Measurements from ENCODE around the gene DHX32.
"Not testable (repeated sequence)": the region's sequence is repeated elsewhere in the genome, so short reads cannot be mapped to it uniquely, and the experiment has no call there.

The DHX32 gene

GRCh38 chr10:125881192-125881591 is at the start of gene DHX32:
Gene DHX32 (minus strand): TSS chr10:125881292. CDS start chr10:125880824, 468 bp downstream.
- no peak for DNase-seq

- DNase-seq: no peak
These were observed 48.5 kb upstream of the DHX32 start for GRCh38 chr10:125929618-125930017.

- DNase-seq: no peak
These were observed 48.0 kb upstream of the DHX32 start for GRCh38 chr10:125928928-125929585.

GRCh38 chr10:125927265-125927664 is 46.2 kb upstream of the DHX32 start:
- not testable (repeated sequence) for DNase-seq

GRCh38 chr10:125926247-125926646 is 45.2 kb upstream of the DHX32 start:
- DNase-seq: no peak

- no peak for DNase-seq
These were observed 44.3 kb upstream of the DHX32 start for GRCh38 chr10:125925262-125925834.

GRCh38 chr10:125921643-125922306 is 40.7 kb upstream of the DHX32 start:
- DNase-seq: not testable (repeated sequence)

- DNase-seq: not testable (repeated sequence)
These were observed 36.7 kb upstream of the DHX32 start for GRCh38 chr10:125917704-125918361.

- no peak for DNase-seq
These were observed 35.9 kb upstream of the DHX32 start for GRCh38 chr10:125916977-125917376.

GRCh38 chr10:125913277-125913676 is 32.2 kb upstream of the DHX32 start:
- DNase-seq: not testable (repeated sequence)

GRCh38 chr10:125911990-125912389 is 30.9 kb upstream of the DHX32 start:
- no peak for DNase-seq

GRCh38 chr10:125911145-125911544 is 30.1 kb upstream of the DHX32 start:
- no peak for DNase-seq

- not testable (repeated sequence) for DNase-seq
These were observed 28.4 kb upstream of the DHX32 start for GRCh38 chr10:125909491-125909890.

- DNase-seq: not testable (repeated sequence)
These were observed 27.7 kb upstream of the DHX32 start for GRCh38 chr10:125908813-125909212.

GRCh38 chr10:125907598-125907997 is 26.5 kb upstream of the DHX32 start:
- not testable (repeated sequence) for DNase-seq

- DNase-seq: not testable (repeated sequence)
These were observed 24.2 kb upstream of the DHX32 start for GRCh38 chr10:125905069-125905994.

- DNase-seq: not testable (repeated sequence)
These were observed 22.1 kb upstream of the DHX32 start for GRCh38 chr10:125903135-125903640.

- not testable (repeated sequence) for DNase-seq
These were observed 19.9 kb upstream of the DHX32 start for GRCh38 chr10:125900963-125901362.

- DNase-seq: not testable (repeated sequence)
These were observed 16.2 kb upstream of the DHX32 start for GRCh38 chr10:125897317-125897716.

- peak; percentile 89 for DNase-seq
These were observed 15.2 kb upstream of the DHX32 start, which contains the start of gene FANK1 for GRCh38 chr10:125896088-125896934. Gene FANK1 (plus strand): TSS chr10:125896564. CDS start chr10:125896643, 79 bp downstream.
